ENCODE data around the gene SPATA4.

The SPATA4 gene

DNA sequence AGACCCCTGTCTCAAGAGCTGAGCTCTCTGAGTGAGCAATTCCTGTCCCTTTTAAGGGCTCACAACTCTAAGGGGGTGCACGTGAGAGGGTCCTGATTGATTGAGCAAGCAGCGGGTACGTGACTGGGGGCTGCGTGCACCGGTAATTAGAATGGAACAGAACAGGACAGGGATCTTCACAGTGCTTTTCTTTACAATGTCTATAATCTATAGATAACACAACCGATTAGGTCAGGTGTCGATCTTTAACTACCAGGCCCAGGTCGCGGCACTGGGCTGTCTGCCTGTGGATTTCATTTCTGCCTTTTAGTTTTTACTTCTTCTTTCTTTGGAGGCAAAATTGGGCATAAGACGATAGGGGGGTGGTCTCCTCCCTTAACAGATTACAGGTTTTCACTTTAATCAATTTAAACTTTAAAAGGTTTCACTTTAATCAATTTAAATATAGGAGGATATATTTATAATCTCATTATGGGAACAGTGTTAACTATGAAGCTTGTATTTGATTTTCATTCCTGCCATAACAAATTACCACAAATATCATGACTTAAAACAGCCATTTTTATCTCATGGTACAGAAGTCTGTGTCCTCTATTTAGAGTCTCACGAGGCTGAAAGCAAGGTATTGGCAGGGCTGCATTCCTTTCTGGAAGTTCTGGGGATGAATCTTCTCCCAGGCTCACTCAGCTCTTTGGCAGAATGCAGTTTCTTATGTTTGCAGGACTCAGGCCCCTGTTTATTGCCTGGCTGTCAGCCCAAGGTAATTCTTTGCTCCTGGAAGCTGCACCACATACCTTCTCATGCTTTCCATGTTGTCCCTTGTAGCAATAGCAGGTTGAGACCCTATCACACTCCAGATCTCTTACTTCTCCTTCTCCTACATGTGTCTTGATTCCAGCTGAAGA, 5.2 kb downstream of the SPATA4 start:
- DNase-seq (ENCODE audit: low read depth in 2 of 2), result no peak

DNA sequence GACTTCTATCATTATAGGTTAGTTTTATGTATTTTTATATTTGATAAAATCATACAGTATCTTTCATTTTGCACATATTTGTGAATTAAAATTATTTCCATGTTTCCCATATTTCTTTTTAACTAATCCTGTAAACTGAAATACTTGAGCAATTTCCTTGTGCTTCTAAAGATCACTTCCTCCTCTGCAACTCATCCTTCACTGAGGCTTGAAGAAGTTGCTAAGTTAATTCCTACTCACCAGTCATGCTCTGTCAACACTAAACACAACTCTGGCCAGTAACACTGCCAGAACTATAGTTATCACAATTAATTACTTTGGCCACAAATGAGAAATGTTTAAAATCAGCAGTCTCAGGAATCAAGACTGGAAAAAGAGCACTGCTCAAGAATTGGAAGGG, 6.7 kb downstream of the SPATA4 start:
- no peak for DNase-seq (ENCODE audit: low read depth in 2 of 2)

DNA sequence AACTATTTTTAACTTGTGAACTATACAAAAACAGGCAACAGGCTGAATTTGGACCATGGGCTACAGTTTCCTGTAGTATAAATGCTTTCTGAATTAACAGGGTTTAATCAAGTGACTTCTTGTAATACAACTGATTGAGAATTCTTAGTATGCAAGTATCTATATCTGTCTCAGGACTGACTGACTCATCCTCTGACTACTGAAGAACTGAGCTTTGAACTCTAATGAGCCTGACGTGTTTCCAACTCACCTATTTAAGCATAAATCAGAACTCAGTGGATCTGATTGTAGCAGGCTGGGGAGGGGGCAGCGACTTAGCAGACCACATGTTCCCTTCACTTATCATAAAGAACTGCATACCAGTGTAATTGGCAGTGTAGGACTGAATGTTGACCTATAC, 7.8 kb downstream of the SPATA4 start:
- DNase-seq (ENCODE audit: low read depth in 2 of 2), result no peak

DNA sequence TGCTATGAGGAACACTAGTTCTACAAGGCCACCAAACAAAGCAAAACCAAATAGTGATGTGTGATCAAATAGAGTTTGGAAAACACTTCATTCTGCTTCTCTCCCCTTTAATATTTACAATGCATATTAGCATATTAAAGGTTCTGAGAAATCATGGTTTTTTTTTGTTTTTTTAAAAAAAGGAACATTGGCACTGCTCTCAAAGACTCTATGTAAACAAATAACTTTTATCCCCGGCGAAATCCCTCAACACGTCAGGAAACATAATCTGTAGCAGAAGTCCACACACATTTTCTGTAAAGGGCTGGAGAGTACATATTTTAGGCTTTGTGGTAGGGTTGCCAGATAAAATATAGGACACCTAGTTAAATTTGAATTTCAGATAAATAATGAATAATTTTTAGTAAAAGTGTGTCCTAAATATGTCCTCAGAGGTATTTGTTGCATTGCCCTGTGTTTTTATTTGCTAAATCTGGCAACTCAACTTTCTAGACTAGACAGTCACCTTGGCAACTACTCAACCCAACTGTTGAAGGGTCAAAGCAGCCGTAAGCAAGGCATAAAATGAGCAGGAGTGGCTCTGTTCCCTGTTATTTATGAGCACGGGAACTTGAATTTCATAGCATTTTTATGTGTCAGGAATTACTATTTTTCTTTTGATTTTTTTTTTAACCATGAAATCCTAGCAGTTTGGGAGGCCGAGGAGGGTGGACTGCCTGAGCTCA, 8.6 kb downstream of the SPATA4 start:
- DNase-seq (ENCODE audit: low read depth in 2 of 2), result no peak

DNA sequence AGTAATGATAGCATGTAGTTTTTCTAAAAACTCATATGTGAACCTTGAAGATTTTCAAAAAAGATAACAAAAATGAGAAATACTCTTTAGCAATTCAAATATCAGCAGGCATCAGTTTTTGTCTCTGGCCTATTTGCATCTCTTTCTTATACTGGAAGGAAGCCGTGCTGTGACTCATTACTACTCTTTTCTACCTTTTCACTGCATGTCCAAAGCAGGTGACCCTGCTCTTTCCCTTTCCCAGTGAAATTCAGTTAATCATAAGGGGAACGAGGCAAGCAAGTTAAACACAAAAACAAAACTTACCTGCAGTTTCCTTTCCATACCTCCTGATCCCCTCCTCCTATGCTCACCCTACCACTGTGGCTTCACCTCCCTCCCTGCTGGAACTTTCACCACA, 9.3 kb downstream of the SPATA4 start:
- DNase-seq (ENCODE audit: low read depth in 2 of 2), result no peak

DNA sequence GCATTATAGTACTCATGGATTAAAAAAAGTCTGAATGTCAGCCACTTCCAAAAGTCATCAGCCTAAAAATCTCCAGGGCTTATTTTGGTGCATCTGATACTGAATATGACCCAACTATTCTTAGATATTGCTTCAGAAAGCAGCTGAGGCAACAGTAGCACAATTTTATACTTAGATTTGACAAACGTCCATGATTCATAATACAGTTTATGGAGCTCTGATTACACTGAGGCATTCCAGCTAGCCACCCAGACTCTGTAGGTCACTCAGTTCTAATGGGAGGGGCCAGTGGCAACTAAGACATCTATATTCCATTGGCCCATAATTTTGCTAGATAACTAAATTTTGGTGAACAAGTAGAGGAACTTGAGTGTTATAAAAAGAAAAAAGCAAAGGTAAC, 10.3 kb downstream of the SPATA4 start:
- no peak for DNase-seq (ENCODE audit: low read depth in 2 of 2)

DNA sequence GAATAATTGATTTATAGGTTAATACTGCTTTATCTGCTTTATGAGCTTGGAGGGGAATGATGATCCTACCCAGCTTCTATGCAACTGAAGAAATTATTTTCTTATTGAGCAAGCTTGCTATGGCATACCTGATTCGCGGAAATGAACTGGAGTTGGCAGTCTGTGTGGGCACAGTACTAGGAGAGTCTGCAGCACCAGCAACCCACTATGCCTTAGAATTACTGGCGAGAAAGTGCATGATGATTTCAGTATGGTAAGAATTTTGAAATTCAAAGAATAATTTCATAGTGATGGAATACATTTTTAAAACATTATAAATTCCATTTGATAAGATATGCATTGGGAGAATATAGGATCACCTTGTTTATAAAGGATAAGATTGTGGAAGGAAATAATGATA, 32.3 kb downstream of the SPATA4 start:
- no peak for DNase-seq (ENCODE audit: low read depth in 2 of 2)

DNA sequence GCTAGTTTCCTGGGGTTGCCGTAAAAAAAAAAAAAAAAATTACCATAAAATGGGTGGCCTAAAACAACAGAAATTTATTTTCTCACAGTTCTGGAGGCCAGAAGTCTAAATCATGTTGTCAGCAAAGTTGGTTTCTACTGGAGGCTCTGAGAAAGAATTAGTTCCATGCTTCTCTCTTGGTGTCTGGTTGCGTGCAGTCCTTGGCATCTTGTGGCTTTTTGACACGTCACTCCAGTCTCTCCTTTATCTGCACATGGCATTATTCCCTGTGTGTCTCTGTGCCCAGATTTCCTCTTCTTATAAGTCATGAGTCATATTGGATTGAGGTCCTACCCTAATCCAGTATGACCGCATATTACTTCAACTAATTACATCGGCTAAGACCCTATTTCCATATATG, 38.7 kb downstream of the SPATA4 start:
- DNase-seq (ENCODE audit: low read depth in 2 of 2), result no peak

DNA sequence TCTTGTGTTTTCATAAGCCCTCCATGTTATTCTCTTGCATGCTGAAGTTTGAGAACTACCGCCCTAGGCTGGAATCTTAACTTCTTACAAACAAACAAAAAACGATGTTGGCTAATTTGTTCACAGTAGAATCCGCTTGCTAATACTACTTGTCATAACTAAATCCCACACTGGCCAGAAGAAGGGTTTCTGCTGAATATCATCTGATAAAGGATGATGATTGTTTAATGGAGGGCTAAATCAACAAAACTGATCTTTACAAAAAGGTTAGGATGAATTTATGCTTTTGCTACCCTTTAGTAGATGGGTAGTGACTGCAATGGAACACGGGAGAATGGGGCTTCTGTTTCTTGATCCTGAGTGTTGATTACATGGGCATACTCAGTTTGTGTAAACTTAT, 42.3 kb downstream of the SPATA4 start:
- no peak for DNase-seq (ENCODE audit: low read depth in 2 of 2)

DNA sequence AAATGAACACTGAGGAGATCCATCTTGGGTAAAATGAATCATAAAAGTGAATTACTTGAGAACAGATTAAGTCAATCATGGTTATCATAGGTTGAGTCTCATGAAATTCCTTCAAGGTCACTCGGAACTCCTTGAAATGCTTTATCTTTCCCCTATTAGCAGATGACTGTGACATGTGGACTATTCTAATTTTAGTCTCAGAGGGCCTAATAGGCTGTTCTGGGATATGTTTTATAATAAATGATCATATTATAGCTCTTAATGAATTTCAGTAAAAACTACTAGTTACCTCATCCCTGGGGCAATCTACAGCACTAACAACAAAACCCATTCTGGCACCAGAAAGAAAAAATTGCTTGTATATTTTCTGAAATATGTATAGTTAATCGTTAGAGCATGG, 44.7 kb downstream of the SPATA4 start:
- no peak for DNase-seq (ENCODE audit: low read depth in 2 of 2)

DNA sequence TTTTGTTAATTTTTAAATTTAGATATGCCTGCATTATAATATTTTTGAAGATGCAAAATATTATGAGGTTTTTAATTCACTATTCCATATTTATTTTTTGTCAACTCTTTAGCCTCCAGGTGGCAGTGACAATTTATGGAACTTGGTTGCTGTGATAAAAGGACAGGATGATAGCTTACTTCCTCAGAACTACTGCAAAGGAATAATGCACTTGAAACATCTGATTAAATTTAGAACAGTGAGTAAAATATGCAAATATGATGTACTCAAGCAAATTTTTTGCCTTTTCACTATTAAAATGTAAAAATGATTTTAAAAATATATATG, 45.1 kb downstream of the SPATA4 start:
- no peak for DNase-seq (ENCODE audit: low read depth in 2 of 2)

DNA sequence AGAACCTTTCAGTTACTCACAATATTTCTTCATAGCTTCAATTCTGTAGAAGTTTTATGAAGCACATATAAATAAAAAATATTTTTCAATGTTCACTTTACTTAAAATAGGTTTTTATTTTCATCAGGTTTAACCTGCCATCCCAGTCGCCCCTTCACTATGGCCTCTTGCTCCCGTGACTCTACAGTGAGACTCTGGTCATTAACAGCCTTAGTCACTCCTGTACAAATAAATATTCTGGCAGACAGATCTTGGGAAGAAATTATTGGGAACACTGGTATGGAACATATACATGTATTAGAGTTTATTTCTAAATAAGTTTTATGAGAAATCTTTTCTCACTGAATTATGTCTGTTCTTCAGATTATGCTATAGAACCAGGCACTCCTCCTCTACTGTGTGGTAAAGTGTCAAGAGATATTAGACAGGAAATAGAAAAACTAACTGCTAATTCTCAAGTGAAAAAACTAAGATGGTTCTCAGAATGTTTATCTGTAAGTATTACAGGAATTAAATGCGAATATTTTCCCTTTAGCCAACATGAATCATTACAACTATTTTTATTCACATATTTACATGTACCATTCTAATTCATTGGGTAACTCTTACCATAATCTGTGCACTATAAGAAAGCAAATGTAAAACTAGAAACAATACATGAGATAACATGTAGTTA, 45.6 kb downstream of the SPATA4 start:
- no peak for DNase-seq (ENCODE audit: low read depth in 2 of 2)

DNA sequence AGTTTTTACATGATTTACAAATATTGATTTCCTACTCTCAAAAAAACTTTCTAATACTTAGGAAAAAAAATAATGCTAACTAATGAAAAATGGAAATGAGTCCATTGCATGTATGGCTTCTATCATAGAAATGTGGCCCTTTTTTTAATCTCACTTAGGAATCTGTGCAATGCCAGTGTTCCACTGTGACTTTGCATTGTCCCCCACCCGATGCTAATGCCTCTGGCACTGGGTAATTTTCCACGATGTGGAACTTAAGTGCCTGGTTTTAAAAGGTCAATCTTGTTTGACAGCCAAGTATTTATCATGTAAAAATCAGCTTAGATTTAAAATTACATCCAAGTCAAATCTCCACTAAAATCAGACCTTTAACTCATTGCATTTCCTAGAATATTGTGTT, 53.1 kb downstream of the SPATA4 start:
- no peak for DNase-seq (ENCODE audit: low read depth in 2 of 2)

DNA sequence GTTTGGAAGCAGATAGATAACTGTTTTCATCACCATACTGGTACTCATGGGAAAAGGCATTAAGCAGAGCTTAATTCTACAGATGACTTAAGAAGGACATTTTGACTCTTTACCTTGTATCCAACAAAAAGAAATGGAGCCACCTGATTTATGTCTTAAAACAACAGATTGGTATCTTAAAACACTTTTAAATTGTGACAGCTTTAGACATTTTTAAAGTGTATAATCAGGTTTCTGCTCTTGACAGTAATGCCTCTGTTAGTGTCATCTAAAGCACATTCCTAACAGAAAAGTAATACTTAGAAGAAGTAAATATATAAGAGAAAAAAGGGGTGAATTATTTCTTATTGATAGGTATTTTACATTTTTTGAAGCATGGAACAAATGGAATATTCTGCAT, 55.9 kb downstream of the SPATA4 start:
- no peak for DNase-seq (ENCODE audit: low read depth in 2 of 2)

DNA sequence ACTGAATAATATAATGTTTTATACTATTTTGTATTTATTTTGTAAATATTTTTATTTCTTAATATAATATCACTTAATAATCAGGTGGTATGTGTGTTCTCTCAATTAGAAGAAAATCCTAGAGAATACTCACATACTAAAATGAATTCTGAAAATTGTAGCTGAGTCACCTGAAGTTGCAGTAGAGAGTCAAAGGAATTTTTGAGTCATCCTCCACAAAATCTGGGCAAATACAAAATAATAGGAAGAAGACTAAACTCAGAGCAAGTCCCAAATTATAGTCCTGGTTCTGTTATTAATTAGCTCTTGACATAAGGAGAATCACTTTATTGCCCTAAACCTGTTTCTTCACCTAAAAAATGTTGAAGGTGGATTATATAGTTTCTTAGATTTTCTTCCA, 57.8 kb downstream of the SPATA4 start:
- no peak for DNase-seq (ENCODE audit: low read depth in 2 of 2)

DNA sequence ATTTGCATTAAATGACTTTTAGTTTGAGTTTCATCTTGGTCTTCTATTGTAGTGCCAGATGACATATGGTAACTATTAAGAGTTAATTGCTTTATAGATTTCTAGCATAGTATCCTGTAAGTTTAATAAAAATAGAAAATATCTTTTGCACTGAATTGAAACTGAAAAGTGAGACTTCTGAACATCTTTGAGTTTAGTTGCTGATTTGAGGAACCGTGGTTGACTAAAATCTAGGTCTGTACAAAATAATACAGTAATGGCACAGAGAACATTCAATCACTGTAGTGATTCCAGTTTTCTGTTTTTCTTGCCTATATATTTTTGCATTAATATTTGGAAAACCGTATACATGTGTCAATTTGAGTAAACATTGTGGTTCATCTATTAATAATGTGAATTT, 60.7 kb downstream of the SPATA4 start:
- DNase-seq (ENCODE audit: low read depth in 2 of 2), result no peak

All from stimulated activated CD8-positive, alpha-beta memory T cell treated with anti-CD3 and anti-CD28 coated beads, Interleukin-15, amount 100 ng/mL, for 48 hours (primary cell).